Vagina (tissue), 2 donors: ENCODE measurements around the gene NCAM2. TPM values are rescaled to one million over a fixed set of nuclear protein-coding genes. Genes with fewer than 3 reads are reported as not detected.

Source experiments
- DNase-seq, 2 donors: peaks; one replicate each; pipeline ENCODE4 v3.0.0-alpha.2; 2017; ENCODE audit errors: extremely low spot score in 2 of 2
- H3K27ac ChIP-seq: fragments of 200-600 bp; sonication (generic); one replicate; pipeline ENCODE4 v1.5.1; 2019
- H3K27me3 ChIP-seq: fragments of 200-600 bp; sonication (generic); one replicate; pipeline ENCODE4 v1.5.1; 2019
- H3K36me3 ChIP-seq, 2 donors: fragments of 200-600 bp; sonication (generic); one replicate each; pipeline ENCODE4 v1.5.1; 2017 to 2019
- H3K4me1 ChIP-seq: fragments of 200-600 bp; sonication (generic); one replicate; pipeline ENCODE4 v1.5.1; 2019
- H3K4me3 ChIP-seq, 2 donors: fragments of 200-600 bp; sonication (generic); 1 replicate in 1 of 2; 2 replicates in 1 of 2; pipeline ENCODE4 v1.5.1; 2016 to 2019
- H3K9me3 ChIP-seq: fragments of 200-600 bp; sonication (generic); one replicate; pipeline ENCODE4 v1.5.1; 2019
- POLR2AphosphoS5 ChIP-seq, 2 donors: sonication (generic); formaldehyde crosslinking; IDR thresholded peaks; one replicate each; pipeline ENCODE4 v1.9.0; 2017; ENCODE audit warnings: antibody characterized with exemption in 2 of 2, mild to moderate bottlenecking in 2 of 2, low read depth in 1 of 2; ENCODE audit not compliant: insufficient read depth in 1 of 2
- intact Hi-C: fragments of 100-400 bp; cut with DNase I; formaldehyde crosslinking; loops from one replicate; pipeline ENCODE4 v1.15.1; 2023
- total RNA-seq: library from RNA; depleted of rRNA; stranded (reverse); fragments of >200 nt; gene quantifications from one replicate; pipeline ENCODE4 v1.2.3, GENCODE V29; 2016
- TF ChIP-seq, protein P1 (sequence below), 3 experiments: fragments of 450-650 bp in 2 of 3; fragments of 200-600 bp in 1 of 3; sonication (generic) in 1 of 3; IDR thresholded peaks; one replicate each; pipeline ENCODE4 v1.5.1; 2017 to 2019; ENCODE audit warnings: antibody characterized with exemption in 3 of 3, mild to moderate bottlenecking in 2 of 3, moderate library complexity in 2 of 3

Gene NCAM2
- total RNA-seq, 1 donor from 2014 or later, result 4.7 TPM

DNA sequence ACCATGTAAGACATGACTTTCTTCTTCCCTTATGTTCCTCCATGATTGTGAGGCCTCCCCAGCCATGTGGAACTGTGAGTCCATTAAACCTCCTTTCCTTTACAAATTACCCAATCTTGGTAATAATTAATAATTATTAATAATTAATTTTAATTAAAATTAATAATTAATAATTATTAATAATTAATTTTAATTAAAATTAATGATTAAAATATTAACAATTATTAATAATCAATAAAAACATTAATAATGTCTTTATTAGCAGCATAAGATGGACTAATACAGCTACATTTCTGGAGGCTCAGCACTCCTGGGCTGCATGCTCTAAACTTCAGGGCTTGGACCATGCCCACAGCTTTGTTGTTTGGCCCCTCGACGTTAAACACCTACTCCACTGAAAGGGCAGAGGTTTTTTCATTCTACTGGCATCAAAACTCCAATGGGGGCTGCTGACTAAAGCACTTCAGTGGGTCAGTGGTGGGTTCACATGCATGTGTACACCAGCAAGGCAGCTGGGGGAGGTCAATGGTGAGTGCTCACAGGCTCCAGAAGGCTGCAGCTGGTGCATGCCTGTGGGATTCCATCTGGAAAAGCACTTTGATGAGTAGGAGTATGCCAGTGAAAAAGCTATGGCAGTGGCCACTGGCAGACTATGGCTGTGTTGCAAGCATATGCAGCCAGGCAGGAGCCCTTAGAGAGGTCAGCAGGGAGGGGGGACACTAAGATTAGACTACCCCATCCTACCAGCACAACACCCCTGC, 561.3 kb downstream of the NCAM2 start:
- DNase-seq, result no peak
- no peaks in the 10 kb centered on the region for H3K27me3 ChIP-seq
- no peaks in the 10 kb centered on the region for H3K9me3 ChIP-seq
- intact Hi-C loops, result no loop called here
- no peak overlapping the region for H3K4me3 ChIP-seq
- TF ChIP-seq, protein P1, sequence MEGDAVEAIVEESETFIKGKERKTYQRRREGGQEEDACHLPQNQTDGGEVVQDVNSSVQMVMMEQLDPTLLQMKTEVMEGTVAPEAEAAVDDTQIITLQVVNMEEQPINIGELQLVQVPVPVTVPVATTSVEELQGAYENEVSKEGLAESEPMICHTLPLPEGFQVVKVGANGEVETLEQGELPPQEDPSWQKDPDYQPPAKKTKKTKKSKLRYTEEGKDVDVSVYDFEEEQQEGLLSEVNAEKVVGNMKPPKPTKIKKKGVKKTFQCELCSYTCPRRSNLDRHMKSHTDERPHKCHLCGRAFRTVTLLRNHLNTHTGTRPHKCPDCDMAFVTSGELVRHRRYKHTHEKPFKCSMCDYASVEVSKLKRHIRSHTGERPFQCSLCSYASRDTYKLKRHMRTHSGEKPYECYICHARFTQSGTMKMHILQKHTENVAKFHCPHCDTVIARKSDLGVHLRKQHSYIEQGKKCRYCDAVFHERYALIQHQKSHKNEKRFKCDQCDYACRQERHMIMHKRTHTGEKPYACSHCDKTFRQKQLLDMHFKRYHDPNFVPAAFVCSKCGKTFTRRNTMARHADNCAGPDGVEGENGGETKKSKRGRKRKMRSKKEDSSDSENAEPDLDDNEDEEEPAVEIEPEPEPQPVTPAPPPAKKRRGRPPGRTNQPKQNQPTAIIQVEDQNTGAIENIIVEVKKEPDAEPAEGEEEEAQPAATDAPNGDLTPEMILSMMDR (IDR thresholded peaks at IDR 0.05), result no peak
- TF ChIP-seq POLR2AphosphoS5 (IDR thresholded peaks at IDR 0.05; ENCODE audit: insufficient read depth in 1 of 2, low read depth in 1 of 2), result no peak
- no peaks in the 10 kb centered on the region for H3K4me1 ChIP-seq
- no peak overlapping the region for H3K27ac ChIP-seq
- H3K36me3 ChIP-seq, result no peaks in the 10 kb centered on the region
